K562 (cell line): ENCODE results near the gene FAM3C. TPM values are rescaled to one million over a fixed set of nuclear protein-coding genes. Genes with fewer than 3 reads are reported as not detected.
A peak's percentile ranks its signal among the peaks of the same experiment; 100 is the strongest.

Experiments
- ATAC-seq: fragments of 200-7000 bp; cut with Tn5 transposase; 3 replicates; pipeline ENCODE4 v1.9.1; 2020; ENCODE audit warnings: moderate library complexity
- BruUV-seq: library from RNA; stranded (reverse); fragments of 400-500 nt; replicated peaks from 2 replicates; lab custom pipeline; 2021; lab: Mats Ljungman, UMichigan
- CTCF ChIA-PET: fragments of 300-600 bp; formaldehyde crosslinking; extraction: SDS; loops from one replicate; lab custom pipeline; 2021; ENCODE audit warnings: low intra/inter-chr PET ratio; lab: Yijun Ruan, JAX
- POLR2A ChIA-PET: fragments of 300-600, 350-650 bp; sonication (Branson Sonifier 250); formaldehyde crosslinking; extraction: SDS; loops from one replicate; lab custom pipeline; 2021; ENCODE audit warnings: antibody characterized with exemption, inconsistent platforms; lab: Yijun Ruan, JAX
- DNase-seq, 4 experiments: peaks; one replicate each; pipeline versions ENCODE4 v3.0.0 to v3.0.0-alpha.2; 2011 to 2018; ENCODE audit warnings: low spot score in 3 of 4, mixed read lengths in 3 of 4; ENCODE audit errors: extremely low read depth in 1 of 4
- FAIRE-seq: peaks from 2 replicates; lab custom pipeline; 2011; peaks lifted over from hg19 to GRCh38; lab: Jason Lieb, UNC
- H2AFZ ChIP-seq: 2 replicates; pipeline ENCODE4 v1.6.0; 2011; ENCODE audit warnings: low read depth, low read length, control low read depth, inconsistent platforms
- H3K27ac ChIP-seq: fragments of 200-600 bp; 3 replicates; pipeline ENCODE4 v1.8.0; 2011; ENCODE audit warnings: low read depth, mild to moderate bottlenecking, control low read depth, inconsistent platforms, low read length, moderate library complexity, mixed read lengths; ENCODE audit errors: extremely low read depth
- H3K27me3 ChIP-seq, 2 experiments: fragments of 300-600 bp in 1 of 2; 2 replicates in 1 of 2; 3 replicates in 1 of 2; pipeline versions ENCODE4 v1.6.0 to v1.8.0; 2011; ENCODE audit warnings: inconsistent platforms in 2 of 2, low read length in 2 of 2, mild to moderate bottlenecking in 1 of 2, mixed read lengths in 1 of 2, moderate library complexity in 1 of 2; ENCODE audit not compliant: control insufficient read depth in 2 of 2, insufficient read depth in 2 of 2
- H3K36me3 ChIP-seq: fragments of 300-600 bp; 3 replicates; pipeline ENCODE4 v1.8.0; 2011; ENCODE audit warnings: mild to moderate bottlenecking, low read length, inconsistent platforms; ENCODE audit not compliant: control insufficient read depth, insufficient read depth
- H3K4me1 ChIP-seq, 2 experiments: fragments of 200-600 bp in 1 of 2; replicated peaks in 1 of 2; 2 replicates in 1 of 2; 3 replicates in 1 of 2; pipeline versions ENCODE4 v1.5.1 to v1.8.0; 2011; ENCODE audit warnings: inconsistent platforms in 2 of 2, low read length in 2 of 2, mild to moderate bottlenecking in 1 of 2, mixed read lengths in 1 of 2, moderate library complexity in 1 of 2; ENCODE audit not compliant: control insufficient read depth in 2 of 2, insufficient read depth in 2 of 2
- H3K4me2 ChIP-seq: 2 replicates; pipeline ENCODE4 v1.6.1; 2011; ENCODE audit warnings: low read length, control low read depth, inconsistent platforms, mixed read lengths; ENCODE audit not compliant: insufficient read depth
- H3K4me3 ChIP-seq: fragments of 200-600 bp; sonication (generic), shearing (Covaris generic); 2 replicates; pipeline ENCODE4 v1.5.1; 2016; ENCODE audit warnings: control low read depth, inconsistent platforms
- H3K79me2 ChIP-seq: fragments of 200-600 bp; 3 replicates; pipeline ENCODE4 v1.8.0; 2011; ENCODE audit warnings: low read length, inconsistent platforms; ENCODE audit not compliant: control insufficient read depth, insufficient read depth
- H3K9ac ChIP-seq, 2 experiments: 2 replicates each; pipeline versions ENCODE4 v1.6.0 to v1.6.1; 2011; ENCODE audit warnings: low read depth in 2 of 2, low read length in 2 of 2, control low read depth in 1 of 2, inconsistent platforms in 1 of 2, mild to moderate bottlenecking in 1 of 2, mixed read lengths in 1 of 2; ENCODE audit not compliant: insufficient read depth in 1 of 2
- H3K9me1 ChIP-seq: one replicate; pipeline ENCODE4 v1.6.0; 2011; ENCODE audit warnings: inconsistent platforms, mild to moderate bottlenecking, low read length, moderate library complexity; ENCODE audit not compliant: control insufficient read depth, insufficient read depth
- H3K9me3 ChIP-seq: replicated peaks from 2 replicates; pipeline ENCODE4 v1.5.1; 2011; ENCODE audit warnings: low read depth, low read length, inconsistent platforms; ENCODE audit not compliant: control insufficient read depth, insufficient read depth
- H4K20me1 ChIP-seq: replicated peaks from 2 replicates; pipeline ENCODE4 v1.6.1; 2011; ENCODE audit warnings: low read length, inconsistent platforms, mixed read lengths; ENCODE audit not compliant: control insufficient read depth, insufficient read depth
- ATF1 ChIP-seq, 2 experiments: fragments of 450-650 bp in 1 of 2; IDR thresholded peaks; 2 replicates each; pipeline ENCODE4 v1.6.1; 2016; ENCODE audit warnings: missing compliant biosample characterization in 1 of 2, missing genetic modification characterization in 1 of 2
- C11orf30 ChIP-seq: fragments of 450-650 bp; IDR thresholded peaks from 2 replicates; pipeline ENCODE4 v1.6.1; 2016; ENCODE audit warnings: low read depth, mild to moderate bottlenecking
- DACH1 ChIP-seq: fragments of 450-650 bp; IDR thresholded peaks from 2 replicates; pipeline ENCODE4 v1.6.1; 2018; ENCODE audit not compliant: partially characterized antibody
- LEF1 ChIP-seq: fragments of 450-650 bp; IDR thresholded peaks from 2 replicates; pipeline ENCODE4 v1.6.1; 2016; ENCODE audit warnings: mild to moderate bottlenecking
- MBD2 ChIP-seq: sonication (generic); IDR thresholded peaks from 2 replicates; pipeline ENCODE4 v1.6.1; 2016; ENCODE audit warnings: low read depth, borderline replicate concordance
- PKNOX1 ChIP-seq: fragments of 450-650 bp; IDR thresholded peaks from 2 replicates; pipeline ENCODE4 v1.6.1; 2016
- SAP30 ChIP-seq: fragments of 200-600 bp; sonication (generic); IDR thresholded peaks from 2 replicates; pipeline ENCODE4 v1.6.1; 2012; ENCODE audit warnings: borderline replicate concordance, low read depth, mild to moderate bottlenecking, moderate library complexity, low read length, control low read depth, inconsistent platforms; ENCODE audit not compliant: insufficient read depth, poor library complexity, severe bottlenecking
- SIX5 ChIP-seq, 2 experiments: IDR thresholded peaks; 2 replicates each; pipeline ENCODE4 v1.6.1; 2011; ENCODE audit warnings: low read length in 2 of 2, borderline replicate concordance in 1 of 2, low read depth in 1 of 2, mild to moderate bottlenecking in 1 of 2, moderate library complexity in 1 of 2; ENCODE audit not compliant: insufficient read depth in 1 of 2
- ZNF830 ChIP-seq: fragments of 250-450 bp; sonication (Bioruptor Pico); IDR thresholded peaks from 2 replicates; pipeline ENCODE4 v1.5.0; 2021; ENCODE audit warnings: mild to moderate bottlenecking
- WGBS: fragments of 100-300 bp; shearing (Covaris generic); methylation state at CpG from one replicate; pipeline ENCODE4 v1.1.6; 2016; ENCODE audit warnings: low coverage, mixed read lengths; ENCODE audit not compliant: insufficient coverage; ENCODE audit errors: missing lambda C conversion rate; 5-methylcytosine and 5-hydroxymethylcytosine counted together
- in situ Hi-C: fragments of 300-500 bp; cut with MboI; formaldehyde crosslinking; loops from 4 replicates; pipeline ENCODE4 v1.15.0; 2018; ENCODE audit warnings: inconsistent platforms, mixed read lengths
- intact Hi-C: fragments of 100-400 bp; cut with micrococcal nuclease; formaldehyde crosslinking; loops from 2 replicates; pipeline ENCODE4 v1.14.2; 2022
- polyA plus RNA-seq, 8 experiments: library from polyadenylated mRNA; depleted of rRNA in 4 of 8; stranded (reverse) in 5 of 8; unstranded in 3 of 8; fragments of >200 nt; fragmentation: Nextera tagmentation in 2 of 8; fragmentation: Illumina TruSeq in 1 of 8; extraction: Ambion mirVana in 2 of 8; extraction: Trizol in 1 of 8; gene quantifications; 2 replicates each; pipeline versions ENCODE4 v1.2.1 to v1.2.3, GENCODE V29; 2011 to 2014; ENCODE audit warnings: inconsistent platforms in 1 of 8, missing spikeins in 1 of 8
- total RNA-seq, 7 experiments: library from RNA; depleted of rRNA in 6 of 7; stranded (reverse); fragments of >200 nt in 6 of 7; fragmentation: Illumina TruSeq in 2 of 7; extraction: Trizol in 2 of 7; gene quantifications; 2 replicates each; pipeline versions ENCODE4 v1.2.1 to v1.2.3, GENCODE V29; 2011 to 2021; ENCODE audit warnings: low replicate concordance in 1 of 7
- TF ChIP-seq, protein P1 (sequence below): fragments of 250-450 bp; sonication (Bioruptor Pico); IDR thresholded peaks from 2 replicates; pipeline ENCODE4 v1.8.0; 2021; ENCODE audit warnings: moderate library complexity, mild to moderate bottlenecking, inconsistent platforms
- TF ChIP-seq, protein P2 (sequence below): fragments of 450-650 bp; IDR thresholded peaks from 2 replicates; pipeline ENCODE4 v1.6.1; 2017; ENCODE audit warnings: antibody characterized with exemption, mild to moderate bottlenecking

The FAM3C gene
- total and polyA plus RNA-seq, 9 of the 15 experiments (the other 6 are each of a cell fraction or from before 2014, with no cell fraction given) = 10.6 to 42.6 (median 30.0) TPM

DNA sequence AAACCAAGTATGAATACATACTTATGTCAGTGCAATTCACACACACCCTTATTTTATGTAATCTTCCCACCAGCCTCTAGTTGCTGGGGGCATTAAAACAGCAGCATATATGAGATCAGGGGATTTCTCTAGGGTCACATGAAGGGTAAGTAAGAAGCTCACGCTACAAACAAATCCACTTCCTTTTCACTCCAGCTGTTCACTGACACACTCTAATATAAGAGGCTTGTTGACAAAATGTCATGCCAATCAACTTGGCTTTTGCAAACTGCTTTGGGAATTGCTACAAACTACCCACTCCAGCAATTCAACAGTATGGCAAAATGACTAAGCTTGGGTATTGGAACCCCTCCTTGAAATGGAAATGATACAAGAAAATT is 10.3 kb downstream of the FAM3C start:
- Histone ChIP-seq H3K4me3 (no peak overlapping the region), H3K9ac (no peak overlapping the region)
- BruUV-seq = no TSS peak
- DNase-seq = no peak
- no peak for TF ChIP-seq MBD2
- peak; percentile 45; the same call in 1 of the 2 replicates for TF ChIP-seq PKNOX1
- peak; percentile 62 for TF ChIP-seq DACH1
- no peak for TF ChIP-seq ATF1 (CRISPR knock-in tag; IDR thresholded peaks at IDR 0.05)
- TF ChIP-seq ATF1 (tag; IDR thresholded peaks at IDR 0.05) = no peak
- TF ChIP-seq LEF1 = no peak
- TF ChIP-seq, protein P1, sequence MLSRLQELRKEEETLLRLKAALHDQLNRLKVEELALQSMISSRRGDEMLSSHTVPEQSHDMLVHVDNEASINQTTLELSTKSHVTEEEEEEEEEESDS (CRISPR knock-in tag) = no peak
- no peak for TF ChIP-seq SAP30
- TF ChIP-seq C11orf30 = no peak
- TF ChIP-seq ZNF830 (CRISPR knock-in tag) = no peak
- TF ChIP-seq SIX5 (IDR thresholded peaks at IDR 0.05; ENCODE audit: borderline replicate concordance in 1 of 2, insufficient read depth in 1 of 2, low read depth in 1 of 2, low read length in 2 of 2) = no peak
- TF ChIP-seq, protein P2, sequence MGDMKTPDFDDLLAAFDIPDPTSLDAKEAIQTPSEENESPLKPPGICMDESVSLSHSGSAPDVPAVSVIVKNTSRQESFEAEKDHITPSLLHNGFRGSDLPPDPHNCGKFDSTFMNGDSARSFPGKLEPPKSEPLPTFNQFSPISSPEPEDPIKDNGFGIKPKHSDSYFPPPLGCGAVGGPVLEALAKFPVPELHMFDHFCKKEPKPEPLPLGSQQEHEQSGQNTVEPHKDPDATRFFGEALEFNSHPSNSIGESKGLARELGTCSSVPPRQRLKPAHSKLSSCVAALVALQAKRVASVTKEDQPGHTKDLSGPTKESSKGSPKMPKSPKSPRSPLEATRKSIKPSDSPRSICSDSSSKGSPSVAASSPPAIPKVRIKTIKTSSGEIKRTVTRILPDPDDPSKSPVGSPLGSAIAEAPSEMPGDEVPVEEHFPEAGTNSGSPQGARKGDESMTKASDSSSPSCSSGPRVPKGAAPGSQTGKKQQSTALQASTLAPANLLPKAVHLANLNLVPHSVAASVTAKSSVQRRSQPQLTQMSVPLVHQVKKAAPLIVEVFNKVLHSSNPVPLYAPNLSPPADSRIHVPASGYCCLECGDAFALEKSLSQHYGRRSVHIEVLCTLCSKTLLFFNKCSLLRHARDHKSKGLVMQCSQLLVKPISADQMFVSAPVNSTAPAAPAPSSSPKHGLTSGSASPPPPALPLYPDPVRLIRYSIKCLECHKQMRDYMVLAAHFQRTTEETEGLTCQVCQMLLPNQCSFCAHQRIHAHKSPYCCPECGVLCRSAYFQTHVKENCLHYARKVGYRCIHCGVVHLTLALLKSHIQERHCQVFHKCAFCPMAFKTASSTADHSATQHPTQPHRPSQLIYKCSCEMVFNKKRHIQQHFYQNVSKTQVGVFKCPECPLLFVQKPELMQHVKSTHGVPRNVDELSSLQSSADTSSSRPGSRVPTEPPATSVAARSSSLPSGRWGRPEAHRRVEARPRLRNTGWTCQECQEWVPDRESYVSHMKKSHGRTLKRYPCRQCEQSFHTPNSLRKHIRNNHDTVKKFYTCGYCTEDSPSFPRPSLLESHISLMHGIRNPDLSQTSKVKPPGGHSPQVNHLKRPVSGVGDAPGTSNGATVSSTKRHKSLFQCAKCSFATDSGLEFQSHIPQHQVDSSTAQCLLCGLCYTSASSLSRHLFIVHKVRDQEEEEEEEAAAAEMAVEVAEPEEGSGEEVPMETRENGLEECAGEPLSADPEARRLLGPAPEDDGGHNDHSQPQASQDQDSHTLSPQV = no peak
- TF ChIP-seq, all 486 proteins: peak for 2
- H3K27ac ChIP-seq = no peak overlapping the region
- FAIRE-seq (no peak), ATAC-seq (peak; percentile 20)
- whole genome bisulfite sequencing = 59% methylated on average over 1 of the region's 1 CpG
- intact Hi-C loops (no loop called here), in situ Hi-C loops (no loop called here)
- H3K4me1 ChIP-seq = no peaks in the 10 kb centered on the region
- no peak overlapping the region for H3K4me2 ChIP-seq
- H3K9me3 ChIP-seq = no peaks in the 10 kb centered on the region
- H2AFZ ChIP-seq = no peak overlapping the region
- no peaks in the 10 kb centered on the region for H3K9me1 ChIP-seq
- CTCF ChIA-PET = no interaction called here
- H4K20me1 ChIP-seq = no peaks in the 10 kb centered on the region
- peaks cover 74% of the 10 kb centered on the region for H3K79me2 ChIP-seq
- H3K36me3 ChIP-seq = peaks cover 14% of the 10 kb centered on the region; the same call in 2 of the 3 replicates
- H3K27me3 ChIP-seq = no peaks in the 10 kb centered on the region
- POLR2A ChIA-PET = interaction anchor here (0.6 to 6.3 kb wide), 2 partner anchors 9 to 435 kb away, joined by 3 to 55 read pairs; partner anchors contain the start of genes FAM3C and ING3
